Esophagus squamous epithelium (tissue), 4 donors: Measurements from ENCODE around the gene CHPT1.

Source experiments
- POLR2A ChIP-seq, 4 donors: fragments of 450-650 bp; IDR thresholded peaks; one replicate each; pipeline ENCODE4 v1.6.1; 2017; ENCODE audit warnings: antibody characterized with exemption in 4 of 4, mild to moderate bottlenecking in 4 of 4, moderate library complexity in 3 of 4
- TF ChIP-seq, protein P1 (sequence below), 6 experiments: fragments of 450-650 bp in 4 of 6; fragments of 200-600 bp in 2 of 6; sonication (generic) in 2 of 6; IDR thresholded peaks; one replicate each; pipeline ENCODE4 v1.5.1; 2016 to 2019; ENCODE audit warnings: antibody characterized with exemption in 6 of 6, mild to moderate bottlenecking in 4 of 6, moderate library complexity in 4 of 6

GRCh38 chr12:101680647-101681046 lies 16.8 kb upstream of the CHPT1 start:
- TF ChIP-seq, protein P1, sequence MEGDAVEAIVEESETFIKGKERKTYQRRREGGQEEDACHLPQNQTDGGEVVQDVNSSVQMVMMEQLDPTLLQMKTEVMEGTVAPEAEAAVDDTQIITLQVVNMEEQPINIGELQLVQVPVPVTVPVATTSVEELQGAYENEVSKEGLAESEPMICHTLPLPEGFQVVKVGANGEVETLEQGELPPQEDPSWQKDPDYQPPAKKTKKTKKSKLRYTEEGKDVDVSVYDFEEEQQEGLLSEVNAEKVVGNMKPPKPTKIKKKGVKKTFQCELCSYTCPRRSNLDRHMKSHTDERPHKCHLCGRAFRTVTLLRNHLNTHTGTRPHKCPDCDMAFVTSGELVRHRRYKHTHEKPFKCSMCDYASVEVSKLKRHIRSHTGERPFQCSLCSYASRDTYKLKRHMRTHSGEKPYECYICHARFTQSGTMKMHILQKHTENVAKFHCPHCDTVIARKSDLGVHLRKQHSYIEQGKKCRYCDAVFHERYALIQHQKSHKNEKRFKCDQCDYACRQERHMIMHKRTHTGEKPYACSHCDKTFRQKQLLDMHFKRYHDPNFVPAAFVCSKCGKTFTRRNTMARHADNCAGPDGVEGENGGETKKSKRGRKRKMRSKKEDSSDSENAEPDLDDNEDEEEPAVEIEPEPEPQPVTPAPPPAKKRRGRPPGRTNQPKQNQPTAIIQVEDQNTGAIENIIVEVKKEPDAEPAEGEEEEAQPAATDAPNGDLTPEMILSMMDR (IDR thresholded peaks at IDR 0.05): no peak
- TF ChIP-seq POLR2A (IDR thresholded peaks at IDR 0.05): no peak
